GM12878 (cell line): Measurements from ENCODE around the gene INTS6. TPM values are rescaled to one million over a fixed set of nuclear protein-coding genes. Genes with fewer than 3 reads are reported as not detected.

Experiments used
- ATAC-seq: fragments of 200-7000 bp; cut with Tn5 transposase; 3 replicates; pipeline ENCODE4 v1.9.1; 2020; ENCODE audit warnings: mild to moderate bottlenecking, moderate library complexity
- BruUV-seq: library from RNA; stranded (reverse); fragments of 400-500 nt; replicated peaks from 2 replicates; lab custom pipeline; 2021; lab: Mats Ljungman, UMichigan
- CTCF ChIA-PET: fragments of 300-600 bp; sonication (Branson Sonifier 250); formaldehyde crosslinking; extraction: SDS; loops from one replicate; lab custom pipeline; 2021; ENCODE audit warnings: inconsistent platforms; lab: Yijun Ruan, JAX
- POLR2A ChIA-PET: fragments of 350-600 bp; formaldehyde crosslinking; extraction: SDS; loops from one replicate; lab custom pipeline; 2021; ENCODE audit warnings: inconsistent platforms; lab: Charles Lee
- RAD21 ChIA-PET: fragments of 300-600 bp; sonication (Branson Sonifier 250); formaldehyde crosslinking; loops from one replicate; lab custom pipeline; 2023; ENCODE audit warnings: antibody characterized with exemption; ENCODE audit not compliant: unreplicated experiment; lab: Charles Lee
- SMC1A ChIA-PET: fragments of 300-600 bp; sonication (Branson Sonifier 250); formaldehyde crosslinking; loops from one replicate; lab custom pipeline; 2023; ENCODE audit not compliant: unreplicated experiment, uncharacterized antibody; lab: Charles Lee
- DNase-seq: peaks from one replicate; pipeline ENCODE4 v3.0.0-alpha.2; 2011; ENCODE audit warnings: low read depth, low spot score
- FAIRE-seq: peaks from 3 replicates; lab custom pipeline; 2011; peaks lifted over from hg19 to GRCh38; lab: Jason Lieb, UNC
- H2AFZ ChIP-seq: 2 replicates; pipeline ENCODE4 v1.6.0; 2011; ENCODE audit warnings: low read depth, low read length, control low read depth; ENCODE audit not compliant: control insufficient read depth
- H3K27ac ChIP-seq: 2 replicates; pipeline ENCODE4 v1.5.1; 2011; ENCODE audit warnings: control low read depth; ENCODE audit not compliant: control insufficient read depth, insufficient read depth
- H3K27me3 ChIP-seq, 2 experiments: replicated peaks in 1 of 2; 2 replicates each; pipeline versions ENCODE4 v1.6.0 to v1.6.1; 2011; ENCODE audit warnings: low read length in 1 of 2; ENCODE audit not compliant: control insufficient read depth in 2 of 2, insufficient read depth in 2 of 2
- H3K36me3 ChIP-seq, 2 experiments: 2 replicates each; pipeline ENCODE4 v1.5.1; 2011; ENCODE audit warnings: low read length in 1 of 2; ENCODE audit not compliant: control insufficient read depth in 2 of 2, insufficient read depth in 2 of 2
- H3K4me1 ChIP-seq: 2 replicates; pipeline ENCODE4 v1.6.1; 2011; ENCODE audit warnings: mild to moderate bottlenecking, low read length, moderate library complexity, mixed read lengths; ENCODE audit not compliant: control insufficient read depth, insufficient read depth
- H3K4me2 ChIP-seq: 2 replicates; pipeline ENCODE4 v1.6.0; 2011; ENCODE audit warnings: control low read depth; ENCODE audit not compliant: control insufficient read depth, insufficient read depth
- H3K4me3 ChIP-seq: fragments of 200-600 bp; sonication (generic); 2 replicates; pipeline ENCODE4 v1.5.1; 2016
- H3K79me2 ChIP-seq: 2 replicates; pipeline ENCODE4 v1.6.0; 2011; ENCODE audit warnings: low read length; ENCODE audit not compliant: control insufficient read depth, insufficient read depth
- H3K9ac ChIP-seq: 2 replicates; pipeline ENCODE4 v1.8.0; 2011; ENCODE audit warnings: low read length, control low read depth, mixed read lengths; ENCODE audit not compliant: control insufficient read depth, insufficient read depth
- H3K9me3 ChIP-seq: replicated peaks from 3 replicates; pipeline ENCODE4 v1.5.1; 2011; ENCODE audit warnings: mild to moderate bottlenecking, low read length; ENCODE audit not compliant: control insufficient read depth, insufficient read depth
- H4K20me1 ChIP-seq: 2 replicates; pipeline ENCODE4 v1.6.0; 2011; ENCODE audit not compliant: control insufficient read depth, insufficient read depth
- BHLHE40 ChIP-seq, 2 experiments: fragments of 450-650 bp in 1 of 2; IDR thresholded peaks; 2 replicates each; pipeline ENCODE4 v1.6.1; 2011 to 2017; ENCODE audit warnings: low read depth in 2 of 2, borderline replicate concordance in 1 of 2, improper control_type of control experiment in 1 of 2, low read length in 1 of 2, mild to moderate bottlenecking in 1 of 2
- CBFB ChIP-seq: IDR thresholded peaks from 2 replicates; pipeline ENCODE4 v1.6.1; 2016; ENCODE audit warnings: antibody characterized with exemption, low read depth
- CBX5 ChIP-seq: sonication (generic); IDR thresholded peaks from 2 replicates; pipeline ENCODE4 v1.6.1; 2016; ENCODE audit warnings: low read depth, moderate library complexity, mild to moderate bottlenecking, inconsistent platforms
- ETV6 ChIP-seq, 2 experiments: fragments of 450-650 bp in 1 of 2; IDR thresholded peaks in 1 of 2; conservative IDR thresholded peaks in 1 of 2; 2 replicates each; pipeline ENCODE4 v1.6.1; 2014; ENCODE audit warnings: antibody characterized with exemption in 1 of 2, borderline replicate concordance in 1 of 2, low read depth in 1 of 2, mild to moderate bottlenecking in 1 of 2, moderate library complexity in 1 of 2
- HDGF ChIP-seq: fragments of 450-650 bp; IDR thresholded peaks from 2 replicates; pipeline ENCODE4 v1.6.1; 2016; ENCODE audit warnings: antibody characterized with exemption
- JUNB ChIP-seq: IDR thresholded peaks from 2 replicates; pipeline ENCODE4 v1.6.1; 2016; ENCODE audit warnings: antibody characterized with exemption, mild to moderate bottlenecking
- JUND ChIP-seq: IDR thresholded peaks from 2 replicates; pipeline ENCODE4 v1.6.1; 2012; ENCODE audit warnings: low read depth, mild to moderate bottlenecking, low read length, improper control_type of control experiment, moderate library complexity
- MEF2A ChIP-seq: IDR thresholded peaks from 2 replicates; pipeline ENCODE4 v1.6.1; 2011; ENCODE audit warnings: low read depth, mild to moderate bottlenecking, low read length, moderate library complexity; ENCODE audit not compliant: insufficient read depth
- MYC ChIP-seq: IDR thresholded peaks from 2 replicates; pipeline ENCODE4 v1.6.1; 2011; ENCODE audit warnings: mild to moderate bottlenecking, low read length, moderate library complexity, inconsistent platforms; ENCODE audit not compliant: insufficient read depth, insufficient replicate concordance, insufficient read length, severe bottlenecking
- POLR2A ChIP-seq: IDR thresholded peaks from 2 replicates; pipeline ENCODE4 v1.6.1; 2011; ENCODE audit warnings: low read depth, mild to moderate bottlenecking, low read length
- SMC3 ChIP-seq: IDR thresholded peaks from 2 replicates; pipeline ENCODE4 v1.6.1; 2011; ENCODE audit warnings: low read length, improper control_type of control experiment, borderline replicate concordance
- WGBS: methylation state at CpG from one replicate; pipeline ENCODE4 v1.1.6; 2016; ENCODE audit warnings: low lambda C conversion rate; ENCODE audit not compliant: insufficient replicate concordance, insufficient coverage; ENCODE audit errors: missing lambda C conversion rate; 5-methylcytosine and 5-hydroxymethylcytosine counted together
- in situ Hi-C: fragments of 300-500 bp; cut with MboI; formaldehyde crosslinking; loops from 9 replicates; pipeline ENCODE4 v1.14.3; 2018; ENCODE audit warnings: mixed read lengths
- intact Hi-C: fragments of 100-400 bp; cut with micrococcal nuclease; formaldehyde crosslinking; loops from one replicate; pipeline ENCODE4 v1.14.2; 2022; ENCODE audit not compliant: unreplicated experiment
- polyA plus RNA-seq, 11 experiments: library from polyadenylated mRNA; depleted of rRNA in 4 of 11; unstranded in 6 of 11; stranded (reverse) in 5 of 11; fragments of >200 nt; fragmentation: Nextera tagmentation in 4 of 11; fragmentation: Illumina TruSeq in 1 of 11; extraction: Ambion mirVana in 4 of 11; extraction: Trizol in 1 of 11; gene quantifications; 1 replicate in 1 of 11; 2 replicates in 10 of 11; pipeline versions ENCODE4 v1.2.1 to v1.2.3, GENCODE V29; 2011 to 2016; ENCODE audit warnings: inconsistent platforms in 2 of 11, missing spikeins in 2 of 11, low read depth in 1 of 11
- total RNA-seq, 4 experiments: library from RNA; depleted of rRNA in 3 of 4; stranded (reverse); fragments of >200 nt in 3 of 4; fragmentation: Illumina TruSeq in 1 of 4; extraction: Trizol in 1 of 4; gene quantifications; 2 replicates each; pipeline versions ENCODE4 v1.2.1 to v1.2.3, GENCODE V29; 2013 to 2021
- TF ChIP-seq, protein P1 (sequence below): fragments of 450-650 bp; IDR thresholded peaks from 2 replicates; pipeline ENCODE4 v1.6.1; 2018; ENCODE audit warnings: borderline replicate concordance, mild to moderate bottlenecking; ENCODE audit not compliant: partially characterized antibody

INTS6 gene
- total and polyA plus RNA-seq, 10 of the 15 experiments (the other 5 are each of a cell fraction or from before 2014, with no cell fraction given), result 7.2 to 57.7 (median 30.9) TPM

GRCh38 chr13:51371768-51372399 is 81.0 kb downstream of the INTS6 start:
- Histone ChIP-seq H2AFZ (no peak overlapping the region), H3K27ac (no peak overlapping the region), H3K4me1 (no peaks in the 10 kb centered on the region), H3K4me3 (no peak overlapping the region), H3K27me3 (no peaks in the 10 kb centered on the region), H3K79me2 (no peaks in the 10 kb centered on the region), H3K9me3 (no peaks in the 10 kb centered on the region), H3K36me3 (peaks cover 0 to 43% of the 10 kb centered on the region in 2 experiments; a peak in 3 of 4 replicates), H4K20me1 (no peaks in the 10 kb centered on the region), H3K4me2 (no peak overlapping the region), H3K9ac (no peak overlapping the region)
- DNase-seq (no peak), FAIRE-seq (no peak), ATAC-seq (no peak)
- BruUV-seq, result no TSS peak
- ChIA-PET SMC1A (interaction anchor here (1.0 kb wide), 1 partner anchor 18 kb away, joined by 3 read pairs; no protein-coding TSS in a partner anchor), RAD21 (no interaction called here), CTCF (no interaction called here), POLR2A (interaction anchor here (0.6 kb wide), 1 partner anchor 9 kb away, joined by 4 read pairs; no protein-coding TSS in a partner anchor)
- in situ Hi-C loops, result no loop called here
- no peak for TF ChIP-seq BHLHE40 (IDR thresholded peaks at IDR 0.05; ENCODE audit: borderline replicate concordance in 1 of 2, low read depth in 2 of 2, low read length in 1 of 2)
- TF ChIP-seq MYC, result no peak
- no peak for TF ChIP-seq JUND
- no peak for TF ChIP-seq CBX5
- intact Hi-C loops, result no loop called here
- whole genome bisulfite sequencing, result 91% methylated on average over 6 of the region's 6 CpGs

- Histone ChIP-seq H3K79me2 (no peaks in the 10 kb centered on the region), H2AFZ (no peak overlapping the region), H3K27me3 (no peaks in the 10 kb centered on the region), H4K20me1 (no peaks in the 10 kb centered on the region), H3K9ac (no peak overlapping the region), H3K4me1 (no peaks in the 10 kb centered on the region), H3K4me3 (no peak overlapping the region), H3K36me3 (peaks cover 0 to 50% of the 10 kb centered on the region in 2 experiments; a peak in 3 of 4 replicates), H3K4me2 (no peak overlapping the region), H3K27ac (no peak overlapping the region), H3K9me3 (no peaks in the 10 kb centered on the region)
- ChIA-PET RAD21 (no interaction called here), POLR2A (no interaction called here), CTCF (no interaction called here), SMC1A (no interaction called here)
- ATAC-seq (no peak), FAIRE-seq (no peak), DNase-seq (no peak)
- intact Hi-C loops (no loop called here), in situ Hi-C loops (no loop called here)
- BruUV-seq, result no TSS peak
- WGBS, result 68% methylated on average over 2 of the region's 2 CpGs
- TF ChIP-seq HDGF (no peak), CBFB (no peak), MEF2A (no peak), JUNB (no peak), ETV6 (conservative IDR thresholded peaks at IDR 0.05 in 1 of 2, IDR thresholded peaks at IDR 0.05 in 1 of 2; ENCODE audit: borderline replicate concordance in 1 of 2, low read depth in 1 of 2) (no peak), SMC3 (no peak), CBX5 (no peak), POLR2A (no peak)
- TF ChIP-seq, protein P1, sequence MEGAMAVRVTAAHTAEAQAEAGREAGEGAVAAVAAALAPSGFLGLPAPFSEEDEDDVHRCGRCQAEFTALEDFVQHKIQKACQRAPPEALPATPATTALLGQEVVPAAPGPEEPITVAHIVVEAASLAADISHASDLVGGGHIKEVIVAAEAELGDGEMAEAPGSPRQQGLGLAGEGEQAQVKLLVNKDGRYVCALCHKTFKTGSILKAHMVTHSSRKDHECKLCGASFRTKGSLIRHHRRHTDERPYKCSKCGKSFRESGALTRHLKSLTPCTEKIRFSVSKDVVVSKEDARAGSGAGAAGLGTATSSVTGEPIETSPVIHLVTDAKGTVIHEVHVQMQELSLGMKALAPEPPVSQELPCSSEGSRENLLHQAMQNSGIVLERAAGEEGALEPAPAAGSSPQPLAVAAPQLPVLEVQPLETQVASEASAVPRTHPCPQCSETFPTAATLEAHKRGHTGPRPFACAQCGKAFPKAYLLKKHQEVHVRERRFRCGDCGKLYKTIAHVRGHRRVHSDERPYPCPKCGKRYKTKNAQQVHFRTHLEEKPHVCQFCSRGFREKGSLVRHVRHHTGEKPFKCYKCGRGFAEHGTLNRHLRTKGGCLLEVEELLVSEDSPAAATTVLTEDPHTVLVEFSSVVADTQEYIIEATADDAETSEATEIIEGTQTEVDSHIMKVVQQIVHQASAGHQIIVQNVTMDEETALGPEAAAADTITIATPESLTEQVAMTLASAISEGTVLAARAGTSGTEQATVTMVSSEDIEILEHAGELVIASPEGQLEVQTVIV, result no peak
These were observed 82.0 kb downstream of the INTS6 start for GRCh38 chr13:51370811-51371210.
